ENCODE results near the gene MGAT4B. TPM values are rescaled to one million over a fixed set of nuclear protein-coding genes. Genes with fewer than 3 reads are reported as not detected.

MGAT4B gene
- total RNA-seq, 4 donors from 2014 or later = 366 to 1,291 (median 1,007) TPM

DNA sequence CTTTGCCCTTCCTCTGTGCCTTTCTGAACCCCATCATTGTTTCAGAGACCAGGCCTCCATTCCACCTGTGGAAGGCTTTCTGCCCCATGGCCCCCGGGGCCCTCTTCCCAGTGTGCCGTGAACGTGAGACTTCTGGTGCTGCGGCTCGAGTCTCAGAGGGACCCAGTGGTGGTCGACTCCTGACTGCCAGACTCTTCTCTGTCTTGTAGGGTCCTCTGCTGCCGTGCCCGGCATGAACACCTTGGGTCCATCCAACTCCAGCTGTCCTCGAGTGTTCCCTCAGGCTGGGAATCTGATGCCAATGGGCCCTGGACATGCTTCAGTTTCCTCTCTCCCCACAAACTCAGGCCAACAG is 33.0 kb downstream of the MGAT4B start:
- DNase-seq = no peak
- Histone ChIP-seq H3K27ac (no peak overlapping the region), H3K4me3 (no peak overlapping the region), H3K36me3 (peaks cover 0 to 100% (median 5%) of the 10 kb centered on the region in 3 donors), H3K9me3 (no peaks in the 10 kb centered on the region), H3K4me1 (no peaks in the 10 kb centered on the region), H3K27me3 (no peaks in the 10 kb centered on the region)
- TF ChIP-seq, protein P1, sequence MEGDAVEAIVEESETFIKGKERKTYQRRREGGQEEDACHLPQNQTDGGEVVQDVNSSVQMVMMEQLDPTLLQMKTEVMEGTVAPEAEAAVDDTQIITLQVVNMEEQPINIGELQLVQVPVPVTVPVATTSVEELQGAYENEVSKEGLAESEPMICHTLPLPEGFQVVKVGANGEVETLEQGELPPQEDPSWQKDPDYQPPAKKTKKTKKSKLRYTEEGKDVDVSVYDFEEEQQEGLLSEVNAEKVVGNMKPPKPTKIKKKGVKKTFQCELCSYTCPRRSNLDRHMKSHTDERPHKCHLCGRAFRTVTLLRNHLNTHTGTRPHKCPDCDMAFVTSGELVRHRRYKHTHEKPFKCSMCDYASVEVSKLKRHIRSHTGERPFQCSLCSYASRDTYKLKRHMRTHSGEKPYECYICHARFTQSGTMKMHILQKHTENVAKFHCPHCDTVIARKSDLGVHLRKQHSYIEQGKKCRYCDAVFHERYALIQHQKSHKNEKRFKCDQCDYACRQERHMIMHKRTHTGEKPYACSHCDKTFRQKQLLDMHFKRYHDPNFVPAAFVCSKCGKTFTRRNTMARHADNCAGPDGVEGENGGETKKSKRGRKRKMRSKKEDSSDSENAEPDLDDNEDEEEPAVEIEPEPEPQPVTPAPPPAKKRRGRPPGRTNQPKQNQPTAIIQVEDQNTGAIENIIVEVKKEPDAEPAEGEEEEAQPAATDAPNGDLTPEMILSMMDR (IDR thresholded peaks at IDR 0.05) = no peak
- no peak for TF ChIP-seq POLR2A (IDR thresholded peaks at IDR 0.05)

DNA sequence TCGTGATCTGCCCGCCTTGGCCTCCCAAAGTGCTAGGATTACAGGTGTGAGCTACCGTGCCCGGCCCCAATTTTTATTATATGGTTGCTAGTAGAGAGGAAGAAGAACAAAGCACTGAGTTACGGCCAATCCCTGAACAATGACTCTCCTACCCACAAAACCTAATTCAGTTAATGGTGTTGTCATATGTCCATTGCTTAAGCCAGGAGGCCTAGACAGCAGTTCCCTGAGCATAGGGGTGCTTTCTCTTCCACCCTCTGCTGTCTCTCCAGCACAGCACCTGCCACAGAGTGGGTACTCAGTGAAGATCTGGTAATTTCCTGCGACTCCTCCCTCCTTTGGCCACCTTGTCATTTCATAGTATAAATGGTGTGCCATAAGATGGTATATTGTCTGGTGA is 34.3 kb downstream of the MGAT4B start:
- peaks cover 0 to 98% (median 5%) of the 10 kb centered on the region in 3 donors for H3K36me3 ChIP-seq
- TF ChIP-seq, protein P1 (IDR thresholded peaks at IDR 0.05) = no peak
- no peak for TF ChIP-seq POLR2A (IDR thresholded peaks at IDR 0.05)
- H3K4me3 ChIP-seq = no peak overlapping the region
- no peaks in the 10 kb centered on the region for H3K27me3 ChIP-seq
- H3K9me3 ChIP-seq = no peaks in the 10 kb centered on the region
- H3K27ac ChIP-seq = no peak overlapping the region
- DNase-seq = no peak
- peaks cover 0 to 6% (median 0%) of the 10 kb centered on the region in 4 donors for H3K4me1 ChIP-seq

- DNase-seq = no peak
- Histone ChIP-seq H3K36me3 (peaks cover 0 to 93% (median 5%) of the 10 kb centered on the region in 3 donors), H3K9me3 (no peaks in the 10 kb centered on the region), H3K4me1 (peaks cover 0 to 15% (median 0%) of the 10 kb centered on the region in 4 donors), H3K27ac (no peak overlapping the region), H3K27me3 (no peaks in the 10 kb centered on the region), H3K4me3 (no peak overlapping the region)
- TF ChIP-seq POLR2A (IDR thresholded peaks at IDR 0.05) = no peak
- TF ChIP-seq, protein P1 (IDR thresholded peaks at IDR 0.05) = no peak
Observed at GRCh38 chr5:179771311-179771895, 35.3 kb downstream of the MGAT4B start.

GRCh38 chr5:179769796-179770195 is 36.9 kb downstream of the MGAT4B start:
- DNase-seq = no peak
- Histone ChIP-seq H3K27ac (no peak overlapping the region), H3K36me3 (peaks cover 0 to 91% (median 5%) of the 10 kb centered on the region in 3 donors), H3K4me3 (no peak overlapping the region), H3K9me3 (no peaks in the 10 kb centered on the region), H3K4me1 (peaks cover 0 to 31% (median 0%) of the 10 kb centered on the region in 4 donors), H3K27me3 (no peaks in the 10 kb centered on the region)
- TF ChIP-seq, protein P1 (IDR thresholded peaks at IDR 0.05) = no peak
- no peak for TF ChIP-seq POLR2A (IDR thresholded peaks at IDR 0.05)

DNA sequence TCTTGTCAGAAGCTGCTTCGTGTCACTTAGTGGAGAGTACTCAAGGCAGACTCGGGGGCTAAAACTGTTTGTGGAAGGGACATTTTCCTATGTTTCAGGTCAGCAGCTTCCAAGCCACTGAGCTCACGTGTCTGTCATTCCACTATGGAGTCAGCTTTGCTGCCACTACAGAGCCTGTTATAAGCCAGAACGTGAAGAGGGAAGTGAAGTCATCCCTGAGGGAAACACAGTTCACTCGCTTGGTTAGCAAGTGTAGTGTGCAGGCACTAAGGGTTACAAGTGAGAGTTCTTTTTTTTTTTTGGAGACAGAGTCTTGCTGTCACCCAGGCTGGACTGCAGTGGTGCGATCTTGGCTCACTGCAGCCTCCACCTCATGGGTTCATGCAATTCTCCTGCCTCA is 37.4 kb downstream of the MGAT4B start:
- TF ChIP-seq, protein P1 (IDR thresholded peaks at IDR 0.05) = no peak
- no peak for TF ChIP-seq POLR2A (IDR thresholded peaks at IDR 0.05)

More for the DNA sequence above, 37.4 kb downstream of the MGAT4B start:
- DNase-seq = no peak
- no peak overlapping the region for H3K4me3 ChIP-seq
- H3K27ac ChIP-seq = no peak overlapping the region
- H3K4me1 ChIP-seq = peaks cover 0 to 35% (median 0%) of the 10 kb centered on the region in 4 donors
- peaks cover 0 to 86% (median 5%) of the 10 kb centered on the region in 3 donors for H3K36me3 ChIP-seq
- no peaks in the 10 kb centered on the region for H3K9me3 ChIP-seq
- no peaks in the 10 kb centered on the region for H3K27me3 ChIP-seq

All from Peyer's patch (tissue), 4 donors.